OCI-LY1 (cell line): Measurements from ENCODE around the gene SPACA1.

Source experiments
- EZH2 ChIP-seq: fragments of 200-600 bp; sonication (generic), shearing (Covaris generic); IDR thresholded peaks from 2 replicates; pipeline ENCODE4 v1.8.0; 2017; ENCODE audit warnings: borderline replicate concordance, mixed run types, mild to moderate bottlenecking, antibody characterized with exemption, low read length, moderate library complexity, mixed read lengths
- TF ChIP-seq, protein P1 (sequence below): fragments of 200-600 bp; sonication (generic), shearing (Covaris generic); IDR thresholded peaks from 2 replicates; pipeline ENCODE4 v1.5.1; 2017; ENCODE audit warnings: mild to moderate bottlenecking, antibody characterized with exemption, low read length, moderate library complexity, mixed read lengths

DNA sequence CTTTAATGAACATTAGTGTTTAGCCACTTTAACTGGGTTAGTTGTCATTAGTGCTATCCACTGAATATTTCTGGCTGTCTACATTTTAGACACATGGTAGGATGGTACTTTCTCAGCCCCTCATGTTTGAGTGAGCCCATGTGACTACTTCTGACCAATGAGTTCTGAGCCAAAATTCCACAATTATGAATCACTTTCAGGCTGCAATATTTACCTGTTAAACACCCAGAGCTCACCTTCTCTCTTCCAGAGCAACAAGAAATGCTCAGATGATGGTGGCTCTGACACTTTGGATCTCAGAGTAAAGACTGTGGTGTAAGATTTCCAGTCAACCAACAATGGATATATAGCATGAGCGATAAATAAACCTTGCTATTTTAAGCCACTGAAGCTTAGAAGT is 24.8 kb downstream of the SPACA1 start:
- TF ChIP-seq, protein P1, sequence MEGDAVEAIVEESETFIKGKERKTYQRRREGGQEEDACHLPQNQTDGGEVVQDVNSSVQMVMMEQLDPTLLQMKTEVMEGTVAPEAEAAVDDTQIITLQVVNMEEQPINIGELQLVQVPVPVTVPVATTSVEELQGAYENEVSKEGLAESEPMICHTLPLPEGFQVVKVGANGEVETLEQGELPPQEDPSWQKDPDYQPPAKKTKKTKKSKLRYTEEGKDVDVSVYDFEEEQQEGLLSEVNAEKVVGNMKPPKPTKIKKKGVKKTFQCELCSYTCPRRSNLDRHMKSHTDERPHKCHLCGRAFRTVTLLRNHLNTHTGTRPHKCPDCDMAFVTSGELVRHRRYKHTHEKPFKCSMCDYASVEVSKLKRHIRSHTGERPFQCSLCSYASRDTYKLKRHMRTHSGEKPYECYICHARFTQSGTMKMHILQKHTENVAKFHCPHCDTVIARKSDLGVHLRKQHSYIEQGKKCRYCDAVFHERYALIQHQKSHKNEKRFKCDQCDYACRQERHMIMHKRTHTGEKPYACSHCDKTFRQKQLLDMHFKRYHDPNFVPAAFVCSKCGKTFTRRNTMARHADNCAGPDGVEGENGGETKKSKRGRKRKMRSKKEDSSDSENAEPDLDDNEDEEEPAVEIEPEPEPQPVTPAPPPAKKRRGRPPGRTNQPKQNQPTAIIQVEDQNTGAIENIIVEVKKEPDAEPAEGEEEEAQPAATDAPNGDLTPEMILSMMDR = no peak
- TF ChIP-seq EZH2 = no peak
